Lower leg skin (tissue), 3 donors: ENCODE data around the gene FXYD5.

Experiments used
- POLR2A ChIP-seq, 2 donors: fragments of 450-650 bp; IDR thresholded peaks; one replicate each; pipeline ENCODE4 v1.6.1; 2016 to 2017; ENCODE audit warnings: antibody characterized with exemption in 2 of 2, mild to moderate bottlenecking in 1 of 2, moderate library complexity in 1 of 2
- TF ChIP-seq, protein P1 (sequence below), 3 donors: fragments of 450-650 bp; IDR thresholded peaks; one replicate each; pipeline ENCODE4 v1.5.1; 2016; ENCODE audit warnings: antibody characterized with exemption in 3 of 3, mild to moderate bottlenecking in 3 of 3, moderate library complexity in 2 of 3

DNA sequence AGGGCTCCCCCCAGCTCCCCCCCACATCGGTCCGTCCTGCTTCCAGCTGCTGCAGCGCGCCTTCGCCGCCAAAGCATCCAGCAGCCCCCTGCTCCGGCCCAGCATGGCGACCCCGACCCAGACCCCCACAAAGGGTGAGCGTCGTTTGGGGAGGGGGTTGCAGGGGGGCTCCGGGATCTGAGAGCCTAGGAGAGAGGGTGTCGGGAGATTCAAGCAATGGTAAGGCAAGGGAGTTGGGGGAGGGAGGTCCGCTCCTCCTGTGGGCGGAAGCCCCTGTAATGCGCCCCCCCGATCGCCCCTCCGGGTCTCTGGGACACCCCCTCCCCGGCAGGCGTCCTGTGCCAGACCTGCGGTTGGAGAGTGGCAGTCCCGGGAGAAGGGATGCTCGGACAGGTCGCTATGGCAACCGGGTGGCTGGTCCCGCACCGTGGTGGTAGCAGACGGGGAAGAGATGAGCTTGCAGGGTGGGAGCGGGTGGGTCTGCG, 11.3 kb upstream of the FXYD5 start, which contains the start of gene FXYD7:
- TF ChIP-seq, protein P1, sequence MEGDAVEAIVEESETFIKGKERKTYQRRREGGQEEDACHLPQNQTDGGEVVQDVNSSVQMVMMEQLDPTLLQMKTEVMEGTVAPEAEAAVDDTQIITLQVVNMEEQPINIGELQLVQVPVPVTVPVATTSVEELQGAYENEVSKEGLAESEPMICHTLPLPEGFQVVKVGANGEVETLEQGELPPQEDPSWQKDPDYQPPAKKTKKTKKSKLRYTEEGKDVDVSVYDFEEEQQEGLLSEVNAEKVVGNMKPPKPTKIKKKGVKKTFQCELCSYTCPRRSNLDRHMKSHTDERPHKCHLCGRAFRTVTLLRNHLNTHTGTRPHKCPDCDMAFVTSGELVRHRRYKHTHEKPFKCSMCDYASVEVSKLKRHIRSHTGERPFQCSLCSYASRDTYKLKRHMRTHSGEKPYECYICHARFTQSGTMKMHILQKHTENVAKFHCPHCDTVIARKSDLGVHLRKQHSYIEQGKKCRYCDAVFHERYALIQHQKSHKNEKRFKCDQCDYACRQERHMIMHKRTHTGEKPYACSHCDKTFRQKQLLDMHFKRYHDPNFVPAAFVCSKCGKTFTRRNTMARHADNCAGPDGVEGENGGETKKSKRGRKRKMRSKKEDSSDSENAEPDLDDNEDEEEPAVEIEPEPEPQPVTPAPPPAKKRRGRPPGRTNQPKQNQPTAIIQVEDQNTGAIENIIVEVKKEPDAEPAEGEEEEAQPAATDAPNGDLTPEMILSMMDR (IDR thresholded peaks at IDR 0.05): no peak
- TF ChIP-seq POLR2A (IDR thresholded peaks at IDR 0.05): no peak
